ENCODE data around the gene LIPK. TPM values are rescaled to one million over a fixed set of nuclear protein-coding genes. Genes with fewer than 3 reads are reported as not detected.
"Not testable (repeated sequence)": the region's sequence is repeated elsewhere in the genome, so short reads cannot be mapped to it uniquely, and the experiment has no call there.

LIPK gene
- total RNA-seq, 1 donor from 2014 or later: not detected

- peaks cover 6% of the 10 kb centered on the region for H3K27me3 Mint-ChIP-seq (ENCODE audit: insufficient read depth)
- H3K9me3 Mint-ChIP-seq: no peaks in the 10 kb centered on the region
- intact Hi-C loops (cut with micrococcal nuclease): no loop called here
- DNase-seq (ENCODE audit: low spot score): no peak
- H3K4me1 Mint-ChIP-seq (ENCODE audit: low read depth): no peaks in the 10 kb centered on the region
- no peak overlapping the region for H3K4me3 Mint-ChIP-seq
- H3K36me3 Mint-ChIP-seq (ENCODE audit: low read depth): no peaks in the 10 kb centered on the region
- no peak overlapping the region for H3K27ac Mint-ChIP-seq
Observed at GRCh38 chr10:88731296-88731695, 25.2 kb downstream of the LIPK start.

- intact Hi-C loops (cut with micrococcal nuclease): no loop called here
- H3K27ac Mint-ChIP-seq: no peak overlapping the region
- no peaks in the 10 kb centered on the region for H3K36me3 Mint-ChIP-seq (ENCODE audit: low read depth)
- no peak for DNase-seq (ENCODE audit: low spot score)
- H3K4me3 Mint-ChIP-seq: no peak overlapping the region
- peaks cover 10% of the 10 kb centered on the region for H3K27me3 Mint-ChIP-seq (ENCODE audit: insufficient read depth)
- H3K4me1 Mint-ChIP-seq (ENCODE audit: low read depth): no peaks in the 10 kb centered on the region
- H3K9me3 Mint-ChIP-seq: no peaks in the 10 kb centered on the region
Observed at GRCh38 chr10:88733215-88733614, 27.2 kb downstream of the LIPK start.

- H3K27me3 Mint-ChIP-seq (ENCODE audit: insufficient read depth): peaks cover 15% of the 10 kb centered on the region
- no peak for DNase-seq (ENCODE audit: low spot score)
- no peaks in the 10 kb centered on the region for H3K4me1 Mint-ChIP-seq (ENCODE audit: low read depth)
- intact Hi-C loops (cut with micrococcal nuclease): no loop called here
- H3K36me3 Mint-ChIP-seq (ENCODE audit: low read depth): no peaks in the 10 kb centered on the region
- no peak overlapping the region for H3K27ac Mint-ChIP-seq
- no peaks in the 10 kb centered on the region for H3K9me3 Mint-ChIP-seq
- H3K4me3 Mint-ChIP-seq: no peak overlapping the region
Observed at GRCh38 chr10:88735661-88736060, 29.6 kb downstream of the LIPK start.

DNA sequence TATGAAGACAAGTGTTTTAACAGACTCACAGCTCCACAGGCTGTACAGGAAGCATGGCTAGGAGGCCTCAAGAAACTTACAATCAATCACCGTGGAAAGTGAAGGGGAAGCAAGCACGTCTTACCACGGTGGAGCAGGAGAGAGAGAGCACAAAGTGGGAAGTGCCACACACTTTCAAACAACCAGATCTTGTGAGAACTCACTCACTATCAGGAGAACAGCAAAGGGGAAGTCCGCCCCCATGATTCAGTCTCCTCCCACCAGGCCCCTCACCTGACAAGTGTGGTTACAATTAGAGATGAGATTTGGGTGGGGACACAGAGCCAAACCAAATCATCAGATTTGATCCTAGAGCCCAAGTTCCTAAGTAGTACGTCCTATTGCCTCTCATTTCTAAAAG, 35.9 kb downstream of the LIPK start:
- H3K27ac Mint-ChIP-seq; DNase-seq (ENCODE audit: low spot score); H3K36me3 Mint-ChIP-seq (ENCODE audit: low read depth); H3K4me3 Mint-ChIP-seq; H3K4me1 Mint-ChIP-seq (ENCODE audit: low read depth); intact Hi-C loops (cut with micrococcal nuclease): not testable (repeated sequence)
- H3K9me3 Mint-ChIP-seq: peaks cover 11% of the 10 kb centered on the region
- H3K27me3 Mint-ChIP-seq (ENCODE audit: insufficient read depth): peaks cover 19% of the 10 kb centered on the region

DNA sequence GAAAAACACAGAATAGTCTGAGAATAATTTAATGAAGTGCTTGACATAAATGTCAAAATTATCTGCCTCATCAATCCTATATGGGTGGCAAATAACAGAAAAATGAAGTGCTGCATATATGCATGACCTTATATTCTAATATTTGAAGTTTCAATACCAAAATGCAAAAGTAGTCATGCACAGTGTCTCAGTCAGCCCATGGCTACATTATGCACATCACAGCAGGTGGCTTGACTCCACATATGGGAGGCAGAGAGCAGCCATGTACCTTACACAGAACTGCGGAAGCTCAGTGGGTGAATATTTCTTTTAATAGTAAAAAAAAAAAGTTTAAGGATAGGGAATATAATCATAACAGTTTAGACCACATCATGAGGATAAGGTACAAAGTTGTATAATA, 36.4 kb downstream of the LIPK start:
- H3K36me3 Mint-ChIP-seq (ENCODE audit: low read depth): no peaks in the 10 kb centered on the region
- intact Hi-C loops (cut with micrococcal nuclease): no loop called here
- H3K27ac Mint-ChIP-seq: no peak overlapping the region
- H3K9me3 Mint-ChIP-seq: peaks cover 11% of the 10 kb centered on the region
- peaks cover 19% of the 10 kb centered on the region for H3K27me3 Mint-ChIP-seq (ENCODE audit: insufficient read depth)
- no peaks in the 10 kb centered on the region for H3K4me1 Mint-ChIP-seq (ENCODE audit: low read depth)
- no peak for DNase-seq (ENCODE audit: low spot score)
- H3K4me3 Mint-ChIP-seq: no peak overlapping the region

- intact Hi-C loops (cut with micrococcal nuclease): no loop called here
- H3K36me3 Mint-ChIP-seq (ENCODE audit: low read depth): no peaks in the 10 kb centered on the region
- peaks cover 20% of the 10 kb centered on the region for H3K27me3 Mint-ChIP-seq (ENCODE audit: insufficient read depth)
- no peaks in the 10 kb centered on the region for H3K4me1 Mint-ChIP-seq (ENCODE audit: low read depth)
- peaks cover 11% of the 10 kb centered on the region for H3K9me3 Mint-ChIP-seq
- DNase-seq (ENCODE audit: low spot score): no peak
- H3K27ac Mint-ChIP-seq: no peak overlapping the region
- no peak overlapping the region for H3K4me3 Mint-ChIP-seq
Observed at GRCh38 chr10:88744002-88744401, 38.0 kb downstream of the LIPK start.

- Mint-ChIP-seq H3K4me3 (no peak overlapping the region), H3K27me3 (ENCODE audit: insufficient read depth) (peaks cover 30% of the 10 kb centered on the region), H3K9me3 (peaks cover 11% of the 10 kb centered on the region), H3K36me3 (ENCODE audit: low read depth) (no peaks in the 10 kb centered on the region), H3K27ac (no peak overlapping the region), H3K4me1 (ENCODE audit: low read depth) (no peaks in the 10 kb centered on the region)
- intact Hi-C loops (cut with micrococcal nuclease): no loop called here
- no peak for DNase-seq (ENCODE audit: low spot score)
Observed at GRCh38 chr10:88745633-88746032, 39.6 kb downstream of the LIPK start.

DNA sequence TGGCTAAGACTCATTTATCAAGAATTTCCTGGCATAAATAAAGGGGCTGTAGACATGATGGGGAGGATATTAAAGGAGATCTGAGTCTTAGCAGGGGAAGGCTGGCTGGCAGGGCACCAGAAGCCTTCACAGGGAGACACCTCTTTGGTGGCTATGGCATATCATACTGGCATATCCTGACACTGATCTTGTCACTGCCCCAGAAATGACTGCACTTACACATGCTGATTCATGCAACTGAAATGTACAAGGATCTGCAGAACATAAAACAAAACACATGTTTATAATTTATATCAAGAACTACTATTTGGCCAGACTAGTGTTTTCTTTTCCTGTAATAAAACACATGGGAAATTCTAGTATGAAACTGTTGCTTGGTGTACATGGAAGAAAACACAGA, 48.2 kb downstream of the LIPK start:
- H3K4me1 Mint-ChIP-seq (ENCODE audit: low read depth): no peaks in the 10 kb centered on the region
- no peak overlapping the region for H3K27ac Mint-ChIP-seq
- H3K9me3 Mint-ChIP-seq: peaks cover 3% of the 10 kb centered on the region
- H3K4me3 Mint-ChIP-seq: no peak overlapping the region
- peaks cover 3% of the 10 kb centered on the region for H3K36me3 Mint-ChIP-seq (ENCODE audit: low read depth)
- no peak for DNase-seq (ENCODE audit: low spot score)
- intact Hi-C loops (cut with micrococcal nuclease): no loop called here
- H3K27me3 Mint-ChIP-seq (ENCODE audit: insufficient read depth): peaks cover 29% of the 10 kb centered on the region

- H3K4me1 Mint-ChIP-seq (ENCODE audit: low read depth): peaks cover 6% of the 10 kb centered on the region
- peaks cover 18% of the 10 kb centered on the region for H3K27me3 Mint-ChIP-seq (ENCODE audit: insufficient read depth)
- peaks cover 3% of the 10 kb centered on the region for H3K36me3 Mint-ChIP-seq (ENCODE audit: low read depth)
- intact Hi-C loops (cut with micrococcal nuclease): loop anchor here (1.0 to 5.0 kb wide), 2 partner anchors 37 to 93 kb away; no protein-coding TSS in a partner anchor
- no peak overlapping the region for H3K27ac Mint-ChIP-seq
- no peak overlapping the region for H3K4me3 Mint-ChIP-seq
- H3K9me3 Mint-ChIP-seq: peaks cover 9% of the 10 kb centered on the region
- no peak for DNase-seq (ENCODE audit: low spot score)
Observed at GRCh38 chr10:88755753-88756152, 49.7 kb downstream of the LIPK start.

DNA sequence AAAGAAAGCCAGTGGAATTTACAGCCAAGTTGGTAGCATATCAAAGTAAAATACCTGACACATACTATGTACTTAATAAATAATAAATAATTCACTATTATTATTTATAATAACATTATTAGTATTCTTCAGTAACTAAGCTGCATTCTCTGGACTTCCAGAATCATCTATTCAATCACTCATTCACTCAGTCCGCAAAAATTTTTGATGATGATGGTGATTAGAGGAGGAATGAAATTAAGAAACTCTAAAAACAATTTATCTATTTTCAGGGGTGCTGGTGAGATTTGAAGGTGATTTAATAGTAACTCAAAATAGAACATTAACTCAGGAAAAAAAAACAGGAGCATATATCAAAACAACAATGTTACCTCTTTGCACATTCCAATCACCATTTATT, 50.6 kb downstream of the LIPK start:
- DNase-seq (ENCODE audit: low spot score): no peak
- H3K4me3 Mint-ChIP-seq: no peak overlapping the region
- H3K9me3 Mint-ChIP-seq: peaks cover 9% of the 10 kb centered on the region
- peaks cover 6% of the 10 kb centered on the region for H3K4me1 Mint-ChIP-seq (ENCODE audit: low read depth)
- H3K27me3 Mint-ChIP-seq (ENCODE audit: insufficient read depth): peaks cover 19% of the 10 kb centered on the region
- intact Hi-C loops (cut with micrococcal nuclease): loop anchor here (5.0 kb wide), 1 partner anchor 36 kb away; no protein-coding TSS in a partner anchor
- H3K27ac Mint-ChIP-seq: no peak overlapping the region
- peaks cover 3% of the 10 kb centered on the region for H3K36me3 Mint-ChIP-seq (ENCODE audit: low read depth)

GRCh38 chr10:88759366-88760101, 53.5 kb downstream of the LIPK start, which contains the start of gene LIPN:
Gene LIPN, plus strand, starts transcription at chr10:88760020. Its CDS starts 1,386 bp downstream, at chr10:88761406.
- Mint-ChIP-seq H3K4me3 (no peak within 1 kb of the TSS), H3K4me1 (ENCODE audit: low read depth) (peaks cover 6% of the 10 kb centered on the region), H3K27me3 (ENCODE audit: insufficient read depth) (peaks cover 20% of the 10 kb centered on the region), H3K9me3 (peaks cover 9% of the 10 kb centered on the region), H3K27ac (no peak within 1 kb of the TSS), H3K36me3 (ENCODE audit: low read depth) (peaks cover 3% of the 10 kb centered on the region)
- intact Hi-C loops (cut with micrococcal nuclease): loop anchor here (5.0 kb wide), 1 partner anchor 33 kb away; no protein-coding TSS in a partner anchor
- no peak for DNase-seq (ENCODE audit: low spot score)

GRCh38 chr10:88762906-88763305, 56.9 kb downstream of the LIPK start:
- Mint-ChIP-seq H3K36me3 (ENCODE audit: low read depth) (peaks cover 3% of the 10 kb centered on the region), H3K4me3 (no peak overlapping the region), H3K27ac (no peak overlapping the region), H3K4me1 (ENCODE audit: low read depth) (peaks cover 6% of the 10 kb centered on the region), H3K9me3 (peaks cover 9% of the 10 kb centered on the region), H3K27me3 (ENCODE audit: insufficient read depth) (peaks cover 26% of the 10 kb centered on the region)
- intact Hi-C loops (cut with micrococcal nuclease): no loop called here
- DNase-seq (ENCODE audit: low spot score): no peak

GRCh38 chr10:88763441-88763840, 57.4 kb downstream of the LIPK start:
- no peak overlapping the region for H3K4me3 Mint-ChIP-seq
- H3K27me3 Mint-ChIP-seq (ENCODE audit: insufficient read depth): peaks cover 26% of the 10 kb centered on the region
- no peak for DNase-seq (ENCODE audit: low spot score)
- H3K27ac Mint-ChIP-seq: no peak overlapping the region
- peaks cover 6% of the 10 kb centered on the region for H3K4me1 Mint-ChIP-seq (ENCODE audit: low read depth)
- peaks cover 3% of the 10 kb centered on the region for H3K36me3 Mint-ChIP-seq (ENCODE audit: low read depth)
- H3K9me3 Mint-ChIP-seq: peaks cover 9% of the 10 kb centered on the region
- intact Hi-C loops (cut with micrococcal nuclease): no loop called here
